PFSK-1 (cell line): ENCODE results near the gene DNAH8.

Experiments
- REST ChIP-seq, 2 experiments: IDR thresholded peaks; 2 replicates each; pipeline versions ENCODE4 v1.6.1 to v1.8.0; 2011 to 2012; ENCODE audit warnings: low read depth in 2 of 2, low read length in 2 of 2, control low read depth in 1 of 2, inconsistent platforms in 1 of 2, mild to moderate bottlenecking in 1 of 2, moderate library complexity in 1 of 2; ENCODE audit not compliant: insufficient read depth in 1 of 2
- SIN3A ChIP-seq: IDR thresholded peaks from 2 replicates; pipeline ENCODE4 v1.6.1; 2012; ENCODE audit warnings: mild to moderate bottlenecking, low read length, moderate library complexity, borderline replicate concordance; ENCODE audit not compliant: insufficient read depth
- TAF1 ChIP-seq: IDR thresholded peaks from 2 replicates; pipeline ENCODE4 v1.6.1; 2012; ENCODE audit warnings: low read length, control low read depth, borderline replicate concordance; ENCODE audit not compliant: insufficient read depth

GRCh38 chr6:38673397-38674165 is 41.5 kb upstream of the DNAH8 start:
- TF ChIP-seq REST (IDR thresholded peaks at IDR 0.05; ENCODE audit: insufficient read depth in 1 of 2, low read depth in 2 of 2, low read length in 2 of 2) (no peak), TAF1 (no peak), SIN3A (no peak)
